HG03139 (cell line): ENCODE results near the gene CCL23.

Experiments
- ATAC-seq: cut with Tn5 transposase; IDR thresholded peaks from one replicate; pipeline ENCODE4 v1.9.1; 2021; ENCODE audit not compliant: unreplicated experiment

CCL23 gene

GRCh38 chr17:35972066-35972465 lies 45.7 kb downstream of the CCL23 start:
- ATAC-seq = no peak

GRCh38 chr17:35969558-35970380 lies 48.0 kb downstream of the CCL23 start:
- no peak for ATAC-seq

- no peak for ATAC-seq
Measured at GRCh38 chr17:35968520-35969054, 49.2 kb downstream of the CCL23 start.

GRCh38 chr17:35965272-35965671 lies 52.5 kb downstream of the CCL23 start:
- no peak for ATAC-seq

- no peak for ATAC-seq
Measured at GRCh38 chr17:35963663-35964062, 54.1 kb downstream of the CCL23 start.
